GM06990 (cell line): Measurements from ENCODE around the gene DDI2.
"Not testable (repeated sequence)": the region's sequence is repeated elsewhere in the genome, so short reads cannot be mapped to it uniquely, and the experiment has no call there.

Experiments
- DNase-seq: peaks from one replicate; pipeline ENCODE4 v3.0.0-alpha.2; 2011; ENCODE audit not compliant: insufficient read length; ENCODE audit errors: extremely low read depth
- H3K27me3 ChIP-seq: replicated peaks from 2 replicates; pipeline ENCODE4 v1.6.0; 2011; ENCODE audit warnings: low read length; ENCODE audit not compliant: control insufficient read depth, insufficient read depth
- H3K36me3 ChIP-seq: 2 replicates; pipeline ENCODE4 v1.5.1; 2011; ENCODE audit warnings: low read length; ENCODE audit not compliant: control insufficient read depth, insufficient read depth
- H3K4me3 ChIP-seq: replicated peaks from 2 replicates; pipeline ENCODE4 v1.5.1; 2011; ENCODE audit warnings: low read depth, mild to moderate bottlenecking, control low read depth, low read length
- TF ChIP-seq, protein P1 (sequence below): IDR thresholded peaks from 2 replicates; pipeline ENCODE4 v1.5.1; 2011; ENCODE audit warnings: low read length, control low read depth, mild to moderate bottlenecking, inconsistent platforms; ENCODE audit not compliant: insufficient read depth, poor library complexity, severe bottlenecking

DDI2 gene

DNA sequence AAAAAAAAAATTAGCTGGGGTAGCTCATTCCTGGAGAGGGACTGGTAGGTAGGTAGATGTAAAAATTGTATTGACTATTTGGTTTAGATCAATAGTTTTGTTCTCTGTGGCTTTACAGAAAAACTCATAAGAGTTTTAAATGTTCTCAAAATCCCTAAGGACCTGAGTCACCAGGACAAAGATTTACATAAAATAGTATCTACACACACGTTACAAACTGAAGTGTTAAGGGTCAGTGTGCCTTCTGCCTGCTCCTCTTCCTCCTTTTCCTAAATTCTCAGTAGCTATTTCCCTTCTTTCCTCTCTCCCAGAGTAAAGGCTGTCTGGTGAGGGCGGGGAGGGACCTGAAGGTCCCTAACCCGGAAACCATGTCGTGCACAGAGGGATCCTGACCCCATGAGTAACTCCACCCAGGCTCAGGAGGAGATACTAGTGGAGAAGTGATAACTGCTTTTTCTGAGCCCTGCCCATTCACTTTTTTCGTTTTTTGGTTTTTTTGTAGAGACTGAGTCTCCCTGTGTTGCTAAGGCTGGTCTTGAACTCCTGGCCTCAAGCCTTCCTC is 74.9 kb downstream of the DDI2 start:
- H3K4me3 ChIP-seq: no peak overlapping the region
- no peaks in the 10 kb centered on the region for H3K27me3 ChIP-seq
- no peak for DNase-seq
- no peaks in the 10 kb centered on the region; the same call in none of the 2 replicates for H3K36me3 ChIP-seq
- TF ChIP-seq, protein P1, sequence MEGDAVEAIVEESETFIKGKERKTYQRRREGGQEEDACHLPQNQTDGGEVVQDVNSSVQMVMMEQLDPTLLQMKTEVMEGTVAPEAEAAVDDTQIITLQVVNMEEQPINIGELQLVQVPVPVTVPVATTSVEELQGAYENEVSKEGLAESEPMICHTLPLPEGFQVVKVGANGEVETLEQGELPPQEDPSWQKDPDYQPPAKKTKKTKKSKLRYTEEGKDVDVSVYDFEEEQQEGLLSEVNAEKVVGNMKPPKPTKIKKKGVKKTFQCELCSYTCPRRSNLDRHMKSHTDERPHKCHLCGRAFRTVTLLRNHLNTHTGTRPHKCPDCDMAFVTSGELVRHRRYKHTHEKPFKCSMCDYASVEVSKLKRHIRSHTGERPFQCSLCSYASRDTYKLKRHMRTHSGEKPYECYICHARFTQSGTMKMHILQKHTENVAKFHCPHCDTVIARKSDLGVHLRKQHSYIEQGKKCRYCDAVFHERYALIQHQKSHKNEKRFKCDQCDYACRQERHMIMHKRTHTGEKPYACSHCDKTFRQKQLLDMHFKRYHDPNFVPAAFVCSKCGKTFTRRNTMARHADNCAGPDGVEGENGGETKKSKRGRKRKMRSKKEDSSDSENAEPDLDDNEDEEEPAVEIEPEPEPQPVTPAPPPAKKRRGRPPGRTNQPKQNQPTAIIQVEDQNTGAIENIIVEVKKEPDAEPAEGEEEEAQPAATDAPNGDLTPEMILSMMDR: no peak

DNA sequence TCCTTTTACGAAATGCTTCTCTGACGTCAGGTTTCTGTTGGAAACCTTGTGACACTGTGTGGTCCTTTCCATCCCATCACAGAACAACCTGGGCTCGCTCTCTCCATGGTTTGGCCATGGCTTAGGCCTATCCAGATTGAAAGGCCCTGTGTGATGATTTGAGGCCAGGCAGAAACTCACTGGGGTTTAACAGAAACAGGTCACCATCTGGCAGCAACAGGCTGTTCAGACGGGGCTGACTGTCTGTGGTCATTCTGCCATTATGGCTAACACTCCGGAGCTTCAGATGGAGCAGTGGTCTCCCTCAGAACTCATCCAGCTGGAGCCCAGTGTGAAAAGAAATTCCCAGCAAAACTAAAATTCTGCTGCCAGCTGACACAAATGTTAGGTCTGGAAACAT is 76.1 kb downstream of the DDI2 start:
- Histone ChIP-seq H3K4me3 (no peak overlapping the region), H3K27me3 (no peaks in the 10 kb centered on the region), H3K36me3 (no peaks in the 10 kb centered on the region; the same call in none of the 2 replicates)
- TF ChIP-seq, protein P1: no peak
- no peak for DNase-seq

DNA sequence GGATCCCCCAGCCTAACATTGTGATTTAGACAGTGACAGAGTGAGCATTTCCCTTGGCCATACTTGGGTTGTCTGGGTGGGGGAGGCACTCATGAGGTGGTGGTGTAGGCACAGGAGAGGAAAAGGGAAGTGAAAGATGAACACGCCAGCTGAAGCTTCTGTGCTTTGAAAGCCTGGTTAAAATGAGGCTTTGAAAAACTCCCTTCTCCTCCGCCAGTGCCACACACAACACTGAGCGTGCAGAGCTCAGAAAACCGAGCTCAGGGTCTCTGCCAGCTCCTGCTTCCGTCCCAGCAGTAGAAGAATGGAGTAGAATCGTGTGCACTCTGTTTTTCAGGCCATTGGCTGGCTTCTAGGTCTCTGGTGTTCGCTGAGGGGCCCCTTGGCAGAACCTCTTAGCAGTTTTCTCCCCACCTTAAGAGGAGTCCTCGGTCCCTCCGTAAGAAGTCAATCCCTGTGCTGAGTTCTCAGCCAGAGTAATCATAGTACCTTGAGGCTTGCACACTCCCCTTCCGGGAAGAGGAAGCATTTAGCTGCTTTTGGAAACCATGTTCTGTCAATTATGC is 79.8 kb downstream of the DDI2 start:
- H3K4me3 ChIP-seq: peak overlapping the region; percentile 52

DNA sequence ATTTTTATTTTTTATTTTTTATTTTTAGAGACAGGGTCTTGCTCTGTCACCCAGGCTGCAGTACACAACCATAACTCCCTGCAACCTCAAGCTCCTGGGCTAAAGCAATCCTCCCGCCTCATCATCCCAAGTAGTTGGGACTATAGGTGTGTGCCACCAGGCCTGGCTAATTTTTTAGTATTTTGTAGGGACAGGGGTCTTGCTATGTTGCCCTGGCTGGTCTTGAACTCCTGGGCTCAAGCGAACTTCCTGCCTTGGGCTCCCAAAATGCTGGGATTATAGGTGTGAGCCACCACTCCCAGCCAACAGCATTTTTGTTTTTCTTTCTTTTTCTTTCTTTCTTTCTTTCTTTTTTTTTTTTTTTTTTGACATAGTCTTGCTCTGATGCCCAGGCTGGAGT is 80.9 kb downstream of the DDI2 start:
- no peaks in the 10 kb centered on the region for H3K27me3 ChIP-seq
- H3K4me3 ChIP-seq: no peak overlapping the region
- DNase-seq: no peak
- H3K36me3 ChIP-seq: 0 out of 2 replicates have a peak, but pooled peaks cover 3% of the 10 kb centered on the region
- TF ChIP-seq, protein P1: no peak

More for the DNA sequence above, 79.8 kb downstream of the DDI2 start:
- DNase-seq: peak; percentile 75
- TF ChIP-seq, protein P1: no peak
- Histone ChIP-seq H3K36me3 (0 out of 2 replicates have a peak, but pooled peaks cover 3% of the 10 kb centered on the region), H3K27me3 (no peaks in the 10 kb centered on the region)

DNA sequence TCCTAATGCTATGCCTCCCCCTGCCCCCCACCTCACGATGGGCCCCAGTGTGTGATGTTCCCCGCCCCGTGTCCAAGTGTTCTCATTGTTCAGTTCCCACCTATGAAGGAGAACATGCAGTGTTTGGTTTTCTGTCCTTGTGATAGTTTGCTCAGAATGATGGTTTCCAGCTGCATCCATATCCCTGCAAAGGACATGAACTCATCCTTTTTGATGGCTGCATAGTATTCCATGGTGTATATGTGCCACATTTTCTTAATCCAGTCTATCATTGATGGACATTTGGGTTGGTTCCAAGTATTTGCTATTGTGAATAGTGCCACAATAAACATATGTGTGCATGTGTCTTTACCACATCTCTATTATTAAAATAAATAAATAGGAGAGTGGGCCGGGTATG is 82.1 kb downstream of the DDI2 start:
- not testable (repeated sequence) for H3K36me3 ChIP-seq, H3K4me3 ChIP-seq, H3K27me3 ChIP-seq, DNase-seq

DNA sequence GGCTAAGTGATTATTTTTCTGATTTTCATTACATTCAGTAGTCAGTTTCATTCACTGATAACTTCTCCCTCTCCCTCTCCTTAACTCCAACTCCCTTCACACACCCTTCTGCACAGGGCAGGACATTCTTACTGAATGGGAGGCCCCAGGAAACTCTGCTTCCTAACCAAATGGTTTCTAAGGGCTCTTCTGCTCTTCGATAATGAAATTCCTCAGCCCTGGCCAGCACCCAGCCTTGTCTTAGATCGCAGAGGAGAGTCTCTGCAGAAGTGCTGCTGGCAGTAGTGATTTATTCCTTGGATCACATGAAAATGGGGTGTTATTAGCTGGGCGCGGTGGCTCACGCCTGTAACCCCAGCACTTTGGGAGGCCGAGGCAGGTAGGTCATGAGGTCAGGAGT is 83.2 kb downstream of the DDI2 start:
- H3K36me3 ChIP-seq: peaks cover 7% of the 10 kb centered on the region
- no peaks in the 10 kb centered on the region for H3K27me3 ChIP-seq
- no peak for DNase-seq
- TF ChIP-seq, protein P1: no peak
- no peak overlapping the region for H3K4me3 ChIP-seq
